Measurements from ENCODE around the gene NIBAN1. TPM values are rescaled to one million over a fixed set of nuclear protein-coding genes. Genes with fewer than 3 reads are reported as not detected.

NIBAN1 gene, protein sequence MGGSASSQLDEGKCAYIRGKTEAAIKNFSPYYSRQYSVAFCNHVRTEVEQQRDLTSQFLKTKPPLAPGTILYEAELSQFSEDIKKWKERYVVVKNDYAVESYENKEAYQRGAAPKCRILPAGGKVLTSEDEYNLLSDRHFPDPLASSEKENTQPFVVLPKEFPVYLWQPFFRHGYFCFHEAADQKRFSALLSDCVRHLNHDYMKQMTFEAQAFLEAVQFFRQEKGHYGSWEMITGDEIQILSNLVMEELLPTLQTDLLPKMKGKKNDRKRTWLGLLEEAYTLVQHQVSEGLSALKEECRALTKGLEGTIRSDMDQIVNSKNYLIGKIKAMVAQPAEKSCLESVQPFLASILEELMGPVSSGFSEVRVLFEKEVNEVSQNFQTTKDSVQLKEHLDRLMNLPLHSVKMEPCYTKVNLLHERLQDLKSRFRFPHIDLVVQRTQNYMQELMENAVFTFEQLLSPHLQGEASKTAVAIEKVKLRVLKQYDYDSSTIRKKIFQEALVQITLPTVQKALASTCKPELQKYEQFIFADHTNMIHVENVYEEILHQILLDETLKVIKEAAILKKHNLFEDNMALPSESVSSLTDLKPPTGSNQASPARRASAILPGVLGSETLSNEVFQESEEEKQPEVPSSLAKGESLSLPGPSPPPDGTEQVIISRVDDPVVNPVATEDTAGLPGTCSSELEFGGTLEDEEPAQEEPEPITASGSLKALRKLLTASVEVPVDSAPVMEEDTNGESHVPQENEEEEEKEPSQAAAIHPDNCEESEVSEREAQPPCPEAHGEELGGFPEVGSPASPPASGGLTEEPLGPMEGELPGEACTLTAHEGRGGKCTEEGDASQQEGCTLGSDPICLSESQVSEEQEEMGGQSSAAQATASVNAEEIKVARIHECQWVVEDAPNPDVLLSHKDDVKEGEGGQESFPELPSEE
- total RNA-seq (2013) = 38.3 TPM
- polyA plus RNA-seq = 10 to 100 TPM; 10.2 to 24.6 (median 12.4) TPM
- 15.4 and 19.2 TPM in 2 replicates for polyA minus RNA-seq
- 57.7 to 965 (median 81.4) reads per million in 11 experiments for total RNA-seq

DNA sequence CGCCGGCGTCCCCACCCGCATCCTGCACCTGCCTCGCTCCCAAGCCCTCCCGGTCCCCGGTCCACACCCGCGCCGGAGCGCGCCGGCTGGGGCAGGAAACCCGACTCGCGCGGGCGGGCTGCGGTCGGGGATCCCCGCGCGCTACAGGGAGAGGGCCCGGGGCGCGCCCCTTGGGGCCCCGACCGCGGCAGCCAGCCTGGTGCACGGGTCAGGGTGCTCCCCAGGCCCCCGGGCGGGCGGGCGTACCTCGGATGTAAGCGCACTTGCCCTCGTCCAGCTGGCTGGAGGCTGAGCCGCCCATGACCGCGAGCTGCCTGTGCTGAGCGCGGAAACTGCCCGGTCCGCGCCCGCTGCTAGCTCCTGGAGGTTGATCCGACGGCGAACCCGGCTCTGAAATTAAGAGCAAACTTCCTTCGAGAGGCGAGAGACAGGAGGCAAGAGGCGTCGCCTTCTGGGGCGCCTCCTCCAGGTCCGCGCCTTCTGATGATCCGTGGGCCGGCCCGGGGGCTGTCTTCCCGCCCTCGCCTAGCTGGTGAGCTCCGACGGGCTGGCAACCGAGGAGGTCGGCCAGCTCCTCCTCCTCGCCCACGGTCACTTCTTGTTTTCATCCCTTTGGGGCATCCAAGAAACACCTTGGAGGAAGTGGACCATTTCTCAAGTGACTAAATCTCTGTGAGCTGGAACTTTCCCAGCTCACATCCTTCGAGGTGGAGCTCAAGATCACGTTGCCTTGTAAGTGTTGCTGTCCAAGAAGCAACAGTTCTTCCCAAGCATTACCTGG is at the start of gene NIBAN1:
Gene NIBAN1, minus strand, starts transcription at position 453 of the 781 bp plus-strand sequence. Its CDS starts 152 bp downstream, at position 301.
- H3K36me3 Mint-ChIP-seq = peaks cover 0 to 4% of the 10 kb centered on the region in 2 donors
- H3K9me3 ChIP-seq (replicated peaks in 1 of 2; ENCODE audit: control insufficient read depth in 1 of 2, insufficient read depth in 1 of 2, low read length in 2 of 2) = no peaks in the 10 kb centered on the region
- H3K9me3 Mint-ChIP-seq = peaks cover 0 to 3% (median 0%) of the 10 kb centered on the region in 7 donors
- H3K27ac Mint-ChIP-seq = peak within 1 kb of the TSS; percentile 86 to 96 (median 92)
- intact Hi-C loops (cut with micrococcal nuclease) = no loop called here
- peak within 1 kb of the TSS; percentile 55 to 82 for H3K27ac ChIP-seq (ENCODE audit: low read depth in 1 of 2, low read length in 2 of 2)
- WGBS (ENCODE audit: insufficient coverage) = under 1% methylated on average over 70 of the region's 70 CpGs
- peak within 1 kb of the TSS; percentile 81 for H2AFZ ChIP-seq (ENCODE audit: insufficient read depth, low read depth, low read length, poor library complexity, severe bottlenecking)
- H3K4me2 ChIP-seq (replicated peaks; ENCODE audit: extremely low read depth, low read length, poor library complexity, severe bottlenecking) = peak within 1 kb of the TSS; percentile 75
- peaks cover 0 to 16% (median 3%) of the 10 kb centered on the region in 3 donors for H3K27me3 Mint-ChIP-seq (ENCODE audit: low read depth in 3 of 3)
- peak within 1 kb of the TSS; percentile 58 to 77 (median 68) for H3K4me3 ChIP-seq (replicated peaks in 1 of 3; ENCODE audit: low read depth in 2 of 3, low read length in 3 of 3)
- peak; percentile 37 to 76 (median 38) for DNase-seq
- TF ChIP-seq, protein P1, sequence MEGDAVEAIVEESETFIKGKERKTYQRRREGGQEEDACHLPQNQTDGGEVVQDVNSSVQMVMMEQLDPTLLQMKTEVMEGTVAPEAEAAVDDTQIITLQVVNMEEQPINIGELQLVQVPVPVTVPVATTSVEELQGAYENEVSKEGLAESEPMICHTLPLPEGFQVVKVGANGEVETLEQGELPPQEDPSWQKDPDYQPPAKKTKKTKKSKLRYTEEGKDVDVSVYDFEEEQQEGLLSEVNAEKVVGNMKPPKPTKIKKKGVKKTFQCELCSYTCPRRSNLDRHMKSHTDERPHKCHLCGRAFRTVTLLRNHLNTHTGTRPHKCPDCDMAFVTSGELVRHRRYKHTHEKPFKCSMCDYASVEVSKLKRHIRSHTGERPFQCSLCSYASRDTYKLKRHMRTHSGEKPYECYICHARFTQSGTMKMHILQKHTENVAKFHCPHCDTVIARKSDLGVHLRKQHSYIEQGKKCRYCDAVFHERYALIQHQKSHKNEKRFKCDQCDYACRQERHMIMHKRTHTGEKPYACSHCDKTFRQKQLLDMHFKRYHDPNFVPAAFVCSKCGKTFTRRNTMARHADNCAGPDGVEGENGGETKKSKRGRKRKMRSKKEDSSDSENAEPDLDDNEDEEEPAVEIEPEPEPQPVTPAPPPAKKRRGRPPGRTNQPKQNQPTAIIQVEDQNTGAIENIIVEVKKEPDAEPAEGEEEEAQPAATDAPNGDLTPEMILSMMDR (IDR thresholded peaks at IDR 0.05) = no peak
- H3K4me3 Mint-ChIP-seq = peak within 1 kb of the TSS; percentile 94 to 97
- H3K79me2 ChIP-seq (ENCODE audit: insufficient read depth, low read length) = peaks cover 47% of the 10 kb centered on the region
- H3K9ac ChIP-seq (ENCODE audit: insufficient read depth, low read length, poor library complexity, severe bottlenecking) = peak within 1 kb of the TSS; percentile 81
- peaks cover 31 to 41% of the 10 kb centered on the region in 2 donors for H3K4me1 ChIP-seq (ENCODE audit: control insufficient read depth in 1 of 2, insufficient read depth in 2 of 2, low read length in 2 of 2)
- peaks cover 12% of the 10 kb centered on the region for H4K20me1 ChIP-seq (ENCODE audit: insufficient read depth, low read length)
- H3K36me3 ChIP-seq (replicated peaks in 1 of 2; ENCODE audit: control insufficient read depth in 1 of 2, insufficient read depth in 2 of 2, low read length in 2 of 2) = no peaks in the 10 kb centered on the region
- peaks cover 53% of the 10 kb centered on the region for H3K4me1 Mint-ChIP-seq
- H3K27me3 ChIP-seq (ENCODE audit: control insufficient read depth in 2 of 2, insufficient read depth in 2 of 2, low read length in 2 of 2) = no peaks in the 10 kb centered on the region

Measured in CD14-positive monocyte (primary cell).